ENCODE data around the gene PCK1. TPM values are rescaled to one million over a fixed set of nuclear protein-coding genes. Genes with fewer than 3 reads are reported as not detected.

Gene PCK1
- total RNA-seq, 1 experiment from 2014 or later: 1.2 TPM

DNA sequence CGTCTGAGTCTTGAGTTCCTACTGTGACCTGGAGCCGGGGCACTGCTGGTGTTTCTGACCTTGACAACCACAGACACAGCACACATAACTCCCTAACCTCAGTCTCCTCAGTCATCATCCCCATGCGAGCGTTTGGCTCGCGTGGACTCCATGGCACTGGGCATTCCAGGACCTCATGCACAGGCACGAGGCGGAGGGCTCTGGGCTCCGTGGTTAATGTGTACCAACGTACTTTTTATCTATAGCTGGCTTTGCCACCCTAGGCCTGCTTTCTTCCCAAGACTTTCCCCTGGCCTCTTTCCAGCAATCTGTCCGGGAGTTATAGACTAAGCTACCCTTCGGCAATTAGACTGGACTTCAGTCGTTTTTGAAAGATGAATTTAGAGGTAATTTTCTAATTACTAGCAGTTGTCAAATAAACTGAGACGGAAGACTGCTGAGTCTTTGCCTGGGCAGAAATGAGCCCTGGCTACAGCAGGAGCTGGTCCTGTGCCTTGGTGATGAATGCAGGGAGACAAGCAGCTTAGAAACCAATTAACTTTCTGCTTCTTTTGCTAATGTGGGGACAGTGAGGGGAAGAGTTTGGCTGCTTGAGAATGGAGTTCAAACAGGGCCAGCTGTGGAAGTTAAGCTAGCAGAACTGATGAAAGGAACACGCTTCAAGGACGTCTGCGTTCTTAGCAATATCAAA is 19.9 kb upstream of the PCK1 start:
- Histone ChIP-seq H3K4me2 (ENCODE audit: low read depth, low read length, poor library complexity, severe bottlenecking) (no peak overlapping the region), H4K20me1 (ENCODE audit: insufficient read depth, low read depth, low read length) (no peaks in the 10 kb centered on the region), H3K27me3 (ENCODE audit: low read length) (no peaks in the 10 kb centered on the region), H3K36me3 (ENCODE audit: insufficient read depth, low read length) (no peaks in the 10 kb centered on the region), H3K9ac (ENCODE audit: low read length) (no peak overlapping the region), H3K9me2 (replicated peaks; ENCODE audit: insufficient read depth, low read length) (no peaks in the 10 kb centered on the region), H3K4me1 (ENCODE audit: low read length) (no peaks in the 10 kb centered on the region), H3K4me3 (ENCODE audit: low read length) (no peak overlapping the region), H3K27ac (ENCODE audit: low read length) (no peak overlapping the region), H2AFZ (ENCODE audit: low read length) (no peak overlapping the region), H3K9me3 (ENCODE audit: low read length) (no peaks in the 10 kb centered on the region), H3K79me2 (ENCODE audit: low read length) (no peaks in the 10 kb centered on the region)
- no peak for DNase-seq

DNA sequence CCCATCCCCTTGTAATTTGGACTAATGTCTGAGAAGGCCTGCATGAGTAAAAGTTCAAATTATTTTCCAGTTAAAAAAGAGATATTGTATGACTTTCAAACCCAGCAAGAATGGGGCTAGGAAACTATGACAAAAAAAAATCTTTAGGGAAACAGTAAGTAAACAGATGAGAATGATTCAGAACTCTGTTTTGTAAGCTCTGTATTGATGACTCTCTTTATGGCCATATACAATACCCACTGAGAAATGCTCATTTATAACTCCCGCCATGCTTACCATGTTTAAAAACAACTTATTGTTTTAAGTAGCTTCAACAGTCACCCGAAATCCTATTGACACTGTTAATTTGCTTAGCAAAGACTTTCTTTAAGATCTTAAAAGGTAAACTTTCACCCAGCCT is 17.2 kb upstream of the PCK1 start:
- Histone ChIP-seq H3K9me3 (ENCODE audit: low read length) (no peaks in the 10 kb centered on the region), H3K9ac (ENCODE audit: low read length) (no peak overlapping the region), H3K36me3 (ENCODE audit: insufficient read depth, low read length) (no peaks in the 10 kb centered on the region), H3K79me2 (ENCODE audit: low read length) (no peaks in the 10 kb centered on the region), H3K4me3 (ENCODE audit: low read length) (no peak overlapping the region), H3K4me1 (ENCODE audit: low read length) (no peaks in the 10 kb centered on the region), H2AFZ (ENCODE audit: low read length) (no peak overlapping the region), H3K9me2 (replicated peaks; ENCODE audit: insufficient read depth, low read length) (no peaks in the 10 kb centered on the region), H4K20me1 (ENCODE audit: insufficient read depth, low read depth, low read length) (no peaks in the 10 kb centered on the region), H3K27me3 (ENCODE audit: low read length) (no peaks in the 10 kb centered on the region), H3K27ac (ENCODE audit: low read length) (no peak overlapping the region), H3K4me2 (ENCODE audit: low read depth, low read length, poor library complexity, severe bottlenecking) (no peak overlapping the region)
- DNase-seq: no peak

DNA sequence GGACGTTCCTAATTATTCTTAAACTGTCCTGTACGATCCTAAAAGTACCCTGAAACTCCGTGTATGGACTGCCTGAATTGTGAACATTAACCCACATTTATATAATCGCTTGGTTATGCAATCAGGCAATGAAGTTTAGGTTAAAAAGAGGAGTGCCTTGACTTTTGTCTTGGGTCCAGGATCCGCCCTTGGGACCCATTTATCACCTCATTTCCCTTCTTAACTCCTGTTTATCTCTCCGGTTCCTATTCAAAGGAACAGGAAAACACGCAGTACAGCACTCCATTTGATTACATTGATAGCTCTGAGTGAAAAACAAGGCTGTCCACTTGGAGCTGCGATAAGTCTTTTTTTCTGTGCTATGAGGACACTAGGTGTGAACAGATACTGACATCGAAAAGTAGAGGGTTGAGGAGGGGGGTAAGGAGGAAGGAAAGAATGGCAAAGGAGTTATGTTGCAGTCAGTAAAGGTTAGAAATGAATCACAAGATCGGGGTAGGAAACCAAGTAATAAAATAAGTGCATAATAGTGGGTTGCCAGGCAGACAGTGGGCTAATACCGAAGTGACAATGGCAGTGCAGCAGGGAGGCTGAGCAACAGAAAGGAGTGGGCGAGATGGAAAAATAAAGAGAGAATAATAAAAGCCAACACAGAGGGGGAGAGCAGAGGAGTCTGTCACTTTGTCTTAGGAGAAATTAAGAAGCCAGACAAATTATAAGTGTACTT is 15.9 kb upstream of the PCK1 start:
- Histone ChIP-seq H3K9me3 (ENCODE audit: low read length) (no peaks in the 10 kb centered on the region), H3K27me3 (ENCODE audit: low read length) (no peaks in the 10 kb centered on the region)
- no peak for DNase-seq

DNA sequence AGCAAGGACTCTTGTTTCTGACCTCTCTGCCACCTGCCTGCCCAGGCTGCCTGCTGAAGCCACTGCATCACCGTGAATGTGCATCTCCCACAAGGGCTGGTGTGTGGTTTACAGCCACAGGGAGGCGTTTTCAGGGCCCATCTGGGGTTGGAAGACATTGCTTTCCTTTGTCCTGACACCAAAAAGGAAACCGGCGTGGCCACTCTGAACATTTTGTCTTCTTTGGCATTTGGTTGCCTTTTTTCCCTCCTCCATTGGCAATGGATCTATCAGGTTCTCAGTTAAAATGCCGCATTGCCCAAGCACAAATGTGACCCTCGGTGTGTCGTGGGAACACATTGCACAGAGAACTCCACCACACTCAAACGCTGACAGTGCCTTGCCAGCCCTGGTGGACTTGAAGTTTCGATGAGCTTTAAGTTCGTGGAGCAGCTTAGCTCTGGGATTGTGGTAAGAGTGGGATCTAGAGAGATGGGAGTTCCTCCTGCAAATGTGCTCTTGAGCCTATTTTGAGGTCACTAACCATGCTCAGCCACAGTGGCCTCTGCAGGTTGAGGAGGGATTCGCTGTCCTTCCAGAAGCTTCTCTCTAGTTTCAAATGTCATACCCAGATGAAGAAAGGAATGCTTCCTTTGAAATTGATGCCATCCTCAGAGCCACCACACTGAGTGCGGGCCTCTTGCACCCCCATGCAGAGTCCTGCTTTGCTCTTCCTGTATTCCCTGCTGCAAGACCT is 14.8 kb upstream of the PCK1 start:
- Histone ChIP-seq H3K27ac (ENCODE audit: low read length) (no peak overlapping the region), H3K36me3 (ENCODE audit: insufficient read depth, low read length) (no peaks in the 10 kb centered on the region), H3K27me3 (ENCODE audit: low read length) (no peaks in the 10 kb centered on the region), H2AFZ (ENCODE audit: low read length) (no peak overlapping the region), H3K9me3 (ENCODE audit: low read length) (no peaks in the 10 kb centered on the region), H3K4me1 (ENCODE audit: low read length) (no peaks in the 10 kb centered on the region), H3K4me3 (ENCODE audit: low read length) (no peak overlapping the region), H3K79me2 (ENCODE audit: low read length) (no peaks in the 10 kb centered on the region), H4K20me1 (ENCODE audit: insufficient read depth, low read depth, low read length) (no peaks in the 10 kb centered on the region), H3K9ac (ENCODE audit: low read length) (no peak overlapping the region), H3K4me2 (ENCODE audit: low read depth, low read length, poor library complexity, severe bottlenecking) (no peak overlapping the region), H3K9me2 (replicated peaks; ENCODE audit: insufficient read depth, low read length) (no peaks in the 10 kb centered on the region)
- no peak for DNase-seq

More for the DNA sequence above, 15.9 kb upstream of the PCK1 start:
- Histone ChIP-seq H4K20me1 (ENCODE audit: insufficient read depth, low read depth, low read length) (no peaks in the 10 kb centered on the region), H3K36me3 (ENCODE audit: insufficient read depth, low read length) (no peaks in the 10 kb centered on the region), H3K4me1 (ENCODE audit: low read length) (no peaks in the 10 kb centered on the region), H2AFZ (ENCODE audit: low read length) (no peak overlapping the region), H3K4me2 (ENCODE audit: low read depth, low read length, poor library complexity, severe bottlenecking) (no peak overlapping the region), H3K27ac (ENCODE audit: low read length) (no peak overlapping the region), H3K9me2 (replicated peaks; ENCODE audit: insufficient read depth, low read length) (no peaks in the 10 kb centered on the region), H3K79me2 (ENCODE audit: low read length) (no peaks in the 10 kb centered on the region), H3K9ac (ENCODE audit: low read length) (no peak overlapping the region), H3K4me3 (ENCODE audit: low read length) (no peak overlapping the region)

DNA sequence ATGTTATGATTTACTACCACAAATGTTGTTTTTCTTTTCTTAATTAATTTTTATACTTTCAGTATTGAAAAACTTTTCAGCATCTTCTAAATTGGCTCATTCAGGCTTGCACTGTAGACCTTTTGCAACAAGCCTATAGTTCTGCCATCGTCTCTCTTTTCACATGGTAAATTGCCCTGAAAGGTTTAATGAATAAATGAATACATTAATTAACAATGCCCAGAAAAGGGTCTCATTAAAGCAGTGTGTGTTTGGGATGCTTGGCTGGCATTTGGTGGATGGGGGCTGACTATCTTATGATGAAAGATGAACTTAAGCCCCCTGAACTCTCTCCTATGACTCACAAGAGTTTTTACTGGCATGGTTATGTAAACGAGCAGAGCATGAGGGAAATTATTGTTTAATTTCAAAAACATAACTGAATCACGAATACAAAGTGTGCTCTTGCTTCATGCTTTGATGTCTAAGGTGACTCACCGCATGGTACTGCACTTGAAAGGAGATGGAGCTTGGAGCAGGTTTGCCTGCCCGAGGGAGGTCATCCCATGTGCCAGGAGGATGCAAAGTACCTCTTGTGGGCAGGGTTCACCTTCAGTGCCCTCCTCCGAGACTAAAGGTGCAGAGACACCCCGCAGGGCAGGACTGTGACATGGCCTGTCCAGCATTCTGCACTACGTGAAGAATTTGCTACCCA is 13.8 kb upstream of the PCK1 start:
- no peak overlapping the region for H3K9ac ChIP-seq (ENCODE audit: low read length)
- no peaks in the 10 kb centered on the region for H3K9me2 ChIP-seq (replicated peaks; ENCODE audit: insufficient read depth, low read length)
- H3K4me2 ChIP-seq (ENCODE audit: low read depth, low read length, poor library complexity, severe bottlenecking): no peak overlapping the region
- H4K20me1 ChIP-seq (ENCODE audit: insufficient read depth, low read depth, low read length): 0 out of 2 replicates have a peak, but pooled peaks cover 3% of the 10 kb centered on the region
- H3K4me1 ChIP-seq (ENCODE audit: low read length): no peaks in the 10 kb centered on the region
- H3K9me3 ChIP-seq (ENCODE audit: low read length): no peaks in the 10 kb centered on the region
- no peak overlapping the region for H2AFZ ChIP-seq (ENCODE audit: low read length)
- H3K79me2 ChIP-seq (ENCODE audit: low read length): no peaks in the 10 kb centered on the region
- H3K27ac ChIP-seq (ENCODE audit: low read length): no peak overlapping the region
- H3K4me3 ChIP-seq (ENCODE audit: low read length): no peak overlapping the region
- H3K27me3 ChIP-seq (ENCODE audit: low read length): no peaks in the 10 kb centered on the region
- H3K36me3 ChIP-seq (ENCODE audit: insufficient read depth, low read length): no peaks in the 10 kb centered on the region
- DNase-seq: no peak

DNA sequence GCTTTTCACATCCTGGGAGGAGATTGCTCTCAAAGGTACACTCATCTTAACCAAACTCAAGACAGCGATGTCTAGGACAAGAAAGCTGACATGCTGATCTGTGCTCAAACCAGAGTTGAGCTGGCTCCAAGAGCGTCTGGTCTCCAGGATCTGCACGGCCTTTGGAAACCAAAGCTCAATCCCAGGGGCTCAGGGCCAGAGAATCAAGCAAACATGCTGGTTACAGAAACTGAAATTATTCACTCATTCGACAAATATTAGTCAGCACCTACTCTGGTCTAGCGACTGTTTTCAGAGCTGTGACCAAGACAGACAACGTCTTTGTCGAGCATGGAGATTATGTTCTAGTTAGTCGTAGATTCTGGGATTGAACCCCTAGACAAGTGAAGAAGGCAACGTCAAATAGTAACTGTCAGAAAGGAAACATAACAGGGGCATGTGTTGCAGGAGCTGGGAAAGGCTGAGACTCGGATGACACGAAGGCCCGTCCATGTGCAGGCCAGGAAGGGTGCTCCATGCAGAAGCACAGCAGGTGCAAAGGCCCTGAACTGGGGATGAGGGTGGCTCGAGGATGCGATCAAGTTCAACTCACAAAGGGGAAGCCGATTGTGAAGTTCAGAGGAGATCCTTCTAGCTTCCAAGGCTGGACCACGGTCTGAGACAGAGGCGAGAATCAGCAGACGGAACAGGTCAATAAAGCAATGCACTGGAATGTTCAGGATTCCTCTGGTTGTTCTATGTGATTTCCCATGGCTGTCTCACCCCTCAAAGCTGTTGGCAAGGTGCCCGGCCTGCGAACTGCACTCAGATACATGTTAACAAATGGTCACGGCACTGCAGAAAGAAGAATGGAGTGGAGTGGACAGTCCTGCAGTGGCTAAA is 12.5 kb upstream of the PCK1 start:
- Histone ChIP-seq H3K9me2 (replicated peaks; ENCODE audit: insufficient read depth, low read length) (no peaks in the 10 kb centered on the region), H3K4me2 (ENCODE audit: low read depth, low read length, poor library complexity, severe bottlenecking) (no peak overlapping the region), H3K27me3 (ENCODE audit: low read length) (no peaks in the 10 kb centered on the region), H3K79me2 (ENCODE audit: low read length) (no peaks in the 10 kb centered on the region), H3K36me3 (ENCODE audit: insufficient read depth, low read length) (no peaks in the 10 kb centered on the region), H3K27ac (ENCODE audit: low read length) (no peak overlapping the region), H3K4me3 (ENCODE audit: low read length) (no peak overlapping the region), H2AFZ (ENCODE audit: low read length) (no peak overlapping the region), H3K4me1 (ENCODE audit: low read length) (no peaks in the 10 kb centered on the region), H4K20me1 (ENCODE audit: insufficient read depth, low read depth, low read length) (0 out of 2 replicates have a peak, but pooled peaks cover 3% of the 10 kb centered on the region), H3K9me3 (ENCODE audit: low read length) (no peaks in the 10 kb centered on the region), H3K9ac (ENCODE audit: low read length) (no peak overlapping the region)
- no peak for DNase-seq

DNA sequence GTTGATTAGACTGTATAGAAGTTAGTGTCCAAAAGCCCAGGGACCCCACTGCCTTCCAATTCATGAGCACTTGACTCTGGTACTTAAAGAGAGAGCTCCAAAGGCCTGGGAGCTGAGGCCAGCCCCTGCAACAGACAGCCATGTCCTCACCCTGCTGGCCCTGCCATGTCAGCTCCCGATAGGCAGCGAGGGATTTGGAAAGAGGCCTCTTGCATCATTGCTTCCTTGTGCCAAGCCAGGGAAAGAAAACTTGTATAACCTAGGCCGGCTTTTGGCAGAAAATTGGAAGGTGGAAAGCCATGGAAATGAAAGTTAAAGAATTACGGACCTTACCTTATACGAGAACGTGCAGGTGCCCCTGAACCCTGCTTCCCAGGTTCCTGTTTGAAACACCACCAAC is 8.4 kb upstream of the PCK1 start:
- Histone ChIP-seq H3K9me3 (ENCODE audit: low read length) (no peaks in the 10 kb centered on the region), H2AFZ (ENCODE audit: low read length) (no peak overlapping the region), H3K27ac (ENCODE audit: low read length) (no peak overlapping the region), H3K4me2 (ENCODE audit: low read depth, low read length, poor library complexity, severe bottlenecking) (no peak overlapping the region), H3K4me3 (ENCODE audit: low read length) (no peak overlapping the region), H3K4me1 (ENCODE audit: low read length) (no peaks in the 10 kb centered on the region), H4K20me1 (ENCODE audit: insufficient read depth, low read depth, low read length) (0 out of 2 replicates have a peak, but pooled peaks cover 3% of the 10 kb centered on the region), H3K27me3 (ENCODE audit: low read length) (no peaks in the 10 kb centered on the region), H3K79me2 (ENCODE audit: low read length) (no peaks in the 10 kb centered on the region), H3K9ac (ENCODE audit: low read length) (no peak overlapping the region), H3K9me2 (replicated peaks; ENCODE audit: insufficient read depth, low read length) (no peaks in the 10 kb centered on the region), H3K36me3 (ENCODE audit: insufficient read depth, low read length) (no peaks in the 10 kb centered on the region)
- no peak for DNase-seq
